ENCODE results near the gene SDC1. TPM values are rescaled to one million over a fixed set of nuclear protein-coding genes. Genes with fewer than 3 reads are reported as not detected.

Gene SDC1
- polyA plus RNA-seq, 3 donors: not detected

- TF ChIP-seq CTCF (IDR thresholded peaks at IDR 0.05): no peak
- H4K20me1 ChIP-seq (ENCODE audit: insufficient read depth, low read length): peaks cover 12% of the 10 kb centered on the region
- Mint-ChIP-seq H3K36me3 (peaks cover 73 to 87% of the 10 kb centered on the region in 2 donors), H3K9me3 (no peaks in the 10 kb centered on the region), H3K4me3 (no peak overlapping the region), H3K4me1 (no peaks in the 10 kb centered on the region), H3K27me3 (ENCODE audit: low read depth in 3 of 3) (no peaks in the 10 kb centered on the region), H3K27ac (peak overlapping the region in 1 of 7 donors; percentile 37)
- H3K27me3 ChIP-seq (ENCODE audit: control insufficient read depth in 2 of 2, insufficient read depth in 2 of 2, low read length in 2 of 2): no peaks in the 10 kb centered on the region
- no peaks in the 10 kb centered on the region for H3K9me3 ChIP-seq (replicated peaks in 1 of 2; ENCODE audit: control insufficient read depth in 1 of 2, insufficient read depth in 1 of 2, low read length in 2 of 2)
- no peak for DNase-seq
- no peaks in the 10 kb centered on the region for H3K79me2 ChIP-seq (ENCODE audit: insufficient read depth, low read length)
- no peaks in the 10 kb centered on the region for H3K4me1 ChIP-seq (ENCODE audit: control insufficient read depth in 1 of 2, insufficient read depth in 2 of 2, low read length in 2 of 2)
- H3K4me2 ChIP-seq (replicated peaks; ENCODE audit: extremely low read depth, low read length, poor library complexity, severe bottlenecking): no peak overlapping the region
- no peak overlapping the region for H3K27ac ChIP-seq (ENCODE audit: low read depth in 1 of 2, low read length in 2 of 2)
- no peak overlapping the region for H3K9ac ChIP-seq (ENCODE audit: insufficient read depth, low read length, poor library complexity, severe bottlenecking)
- peaks cover 83 to 87% of the 10 kb centered on the region in 2 donors for H3K36me3 ChIP-seq (replicated peaks in 1 of 2; ENCODE audit: control insufficient read depth in 1 of 2, insufficient read depth in 2 of 2, low read length in 2 of 2)
- H2AFZ ChIP-seq (ENCODE audit: insufficient read depth, low read depth, low read length, poor library complexity, severe bottlenecking): no peak overlapping the region
- intact Hi-C loops (cut with micrococcal nuclease): no loop called here
- H3K4me3 ChIP-seq (replicated peaks in 1 of 3; ENCODE audit: low read depth in 2 of 3, low read length in 3 of 3): no peak overlapping the region
Measured at GRCh38 chr2:20250436-20250835, 25.5 kb upstream of the SDC1 start.

DNA sequence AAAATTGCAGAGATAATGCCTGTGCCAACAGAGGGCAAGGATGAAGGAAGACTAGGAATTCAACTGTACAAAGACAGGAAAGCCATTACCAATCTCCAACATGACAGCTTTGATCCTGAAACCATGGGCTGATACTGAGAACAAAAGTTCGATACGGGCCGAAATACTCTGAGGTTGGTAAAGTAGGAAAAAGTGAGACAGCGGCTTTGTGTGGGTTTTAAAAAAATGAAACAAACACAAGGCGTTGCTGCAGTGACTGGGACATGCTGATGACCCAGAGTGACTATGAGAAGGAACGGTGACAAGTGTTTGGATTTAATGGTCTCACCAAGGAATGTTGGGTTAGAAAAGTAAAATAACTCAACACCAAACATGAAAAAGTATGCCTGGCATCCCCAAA is 24.2 kb upstream of the SDC1 start:
- Histone ChIP-seq H3K9ac (ENCODE audit: insufficient read depth, low read length, poor library complexity, severe bottlenecking) (no peak overlapping the region), H3K79me2 (ENCODE audit: insufficient read depth, low read length) (no peaks in the 10 kb centered on the region), H3K4me1 (ENCODE audit: control insufficient read depth in 1 of 2, insufficient read depth in 2 of 2, low read length in 2 of 2) (no peaks in the 10 kb centered on the region), H3K4me3 (replicated peaks in 1 of 3; ENCODE audit: low read depth in 2 of 3, low read length in 3 of 3) (no peak overlapping the region), H4K20me1 (ENCODE audit: insufficient read depth, low read length) (peaks cover 12% of the 10 kb centered on the region), H3K27me3 (ENCODE audit: control insufficient read depth in 2 of 2, insufficient read depth in 2 of 2, low read length in 2 of 2) (no peaks in the 10 kb centered on the region), H3K4me2 (replicated peaks; ENCODE audit: extremely low read depth, low read length, poor library complexity, severe bottlenecking) (no peak overlapping the region), H3K9me3 (replicated peaks in 1 of 2; ENCODE audit: control insufficient read depth in 1 of 2, insufficient read depth in 1 of 2, low read length in 2 of 2) (no peaks in the 10 kb centered on the region), H2AFZ (ENCODE audit: insufficient read depth, low read depth, low read length, poor library complexity, severe bottlenecking) (no peak overlapping the region), H3K27ac (ENCODE audit: low read depth in 1 of 2, low read length in 2 of 2) (no peak overlapping the region), H3K36me3 (replicated peaks in 1 of 2; ENCODE audit: control insufficient read depth in 1 of 2, insufficient read depth in 2 of 2, low read length in 2 of 2) (peaks cover 70 to 75% of the 10 kb centered on the region in 2 donors)
- no peaks in the 10 kb centered on the region for H3K4me1 Mint-ChIP-seq
- intact Hi-C loops (cut with micrococcal nuclease): no loop called here
- H3K27ac Mint-ChIP-seq: peak overlapping the region in 2 of 7 donors; percentile 43 to 64
- no peaks in the 10 kb centered on the region for H3K9me3 Mint-ChIP-seq
- H3K4me3 Mint-ChIP-seq: no peak overlapping the region
- H3K27me3 Mint-ChIP-seq (ENCODE audit: low read depth in 3 of 3): no peaks in the 10 kb centered on the region
- no peak for DNase-seq
- TF ChIP-seq CTCF (IDR thresholded peaks at IDR 0.05): no peak
- WGBS (ENCODE audit: insufficient coverage): 97% methylated on average over 5 of the region's 6 CpGs
- peaks cover 62 to 75% of the 10 kb centered on the region in 2 donors for H3K36me3 Mint-ChIP-seq

Measured in CD14-positive monocyte (primary cell).